B cell (primary cell): ENCODE data around the gene RAC2. TPM values are rescaled to one million over a fixed set of nuclear protein-coding genes. Genes with fewer than 3 reads are reported as not detected.

Experiments
- ATAC-seq: fragments of 200-7000 bp; cut with Tn5 transposase; one replicate; pipeline ENCODE4 v1.10.0; 2021; ENCODE audit warnings: low read depth, mild to moderate bottlenecking, moderate number of reproducible peaks, moderate library complexity
- CTCF ChIA-PET: fragments of 350-600 bp; sonication (Branson Sonifier 250); formaldehyde crosslinking; loops from one replicate; lab custom pipeline; 2021; ENCODE audit warnings: antibody characterized with exemption, inconsistent platforms; lab: Charles Lee
- POLR2A ChIA-PET: fragments of 350-600 bp; sonication (Branson Sonifier 250); formaldehyde crosslinking; loops from one replicate; lab custom pipeline; 2021; ENCODE audit warnings: antibody characterized with exemption; lab: Charles Lee
- DNase-seq: peaks from one replicate; pipeline ENCODE4 v3.0.0; 2013
- H2AFZ ChIP-seq: 2 replicates; pipeline ENCODE4 v1.6.1; 2012; ENCODE audit warnings: mild to moderate bottlenecking, low read depth, low read length; ENCODE audit not compliant: insufficient read depth, poor library complexity, severe bottlenecking
- H3K27ac ChIP-seq, 2 donors: 1 replicate in 1 of 2; 2 replicates in 1 of 2; pipeline ENCODE4 v1.5.1; 2012 to 2013; ENCODE audit warnings: low read length in 2 of 2, mild to moderate bottlenecking in 2 of 2, moderate library complexity in 1 of 2
- H3K27me3 ChIP-seq, 4 experiments: fragments of 200-600 bp in 1 of 4; sonication (generic) in 1 of 4; replicated peaks in 1 of 4; 1 replicate in 2 of 4; 2 replicates in 2 of 4; pipeline versions ENCODE4 v1.6.1 to v1.7.0; 2013 to 2016; ENCODE audit warnings: low read length in 3 of 4, mild to moderate bottlenecking in 2 of 4, mixed read lengths in 1 of 4, moderate library complexity in 1 of 4; ENCODE audit not compliant: insufficient read depth in 4 of 4, control insufficient read depth in 3 of 4; ENCODE audit errors: control extremely low read depth in 1 of 4
- H3K36me3 ChIP-seq, 2 experiments: replicated peaks in 1 of 2; 1 replicate in 1 of 2; 2 replicates in 1 of 2; pipeline versions ENCODE4 v1.6.1 to v1.7.1; 2013; ENCODE audit warnings: low read length in 1 of 2; ENCODE audit not compliant: insufficient read depth in 2 of 2, control insufficient read depth in 1 of 2; ENCODE audit errors: control extremely low read depth in 1 of 2, extremely low read depth in 1 of 2
- H3K4me1 ChIP-seq, 2 donors: fragments of 200-600 bp in 1 of 2; sonication (generic) in 1 of 2; 1 replicate in 1 of 2; 2 replicates in 1 of 2; pipeline versions ENCODE4 v1.5.1 to v1.6.1; 2013 to 2017; ENCODE audit warnings: low read length in 2 of 2; ENCODE audit not compliant: control insufficient read depth in 2 of 2, insufficient read depth in 2 of 2
- H3K4me2 ChIP-seq: replicated peaks from 2 replicates; pipeline ENCODE3; 2012; ENCODE audit warnings: mild to moderate bottlenecking, low read depth, low read length; ENCODE audit not compliant: poor library complexity, severe bottlenecking
- H3K4me3 ChIP-seq, 5 experiments: fragments of 200-600 bp in 1 of 5; sonication (generic) in 1 of 5; 1 replicate in 3 of 5; 2 replicates in 2 of 5; pipeline versions ENCODE4 v1.5.1 to v1.7.0; 2011 to 2016; ENCODE audit warnings: low read length in 4 of 5, mild to moderate bottlenecking in 4 of 5, low read depth in 2 of 5, control low read depth in 1 of 5, moderate library complexity in 1 of 5; ENCODE audit not compliant: insufficient read depth in 1 of 5; ENCODE audit errors: control extremely low read depth in 1 of 5, extremely low read depth in 1 of 5
- H3K79me2 ChIP-seq: fragments of 200-600 bp; sonication (generic); one replicate; pipeline ENCODE4 v1.6.0; 2016; ENCODE audit warnings: low read length; ENCODE audit not compliant: control insufficient read depth, insufficient read depth
- H3K9ac ChIP-seq: fragments of 200-600 bp; sonication (generic); 2 replicates; pipeline ENCODE4 v1.6.1; 2017; ENCODE audit warnings: mild to moderate bottlenecking, low read length, moderate library complexity
- H3K9me3 ChIP-seq, 3 donors: one replicate each; pipeline versions ENCODE4 v1.6.1 to v1.7.1; 2013; ENCODE audit warnings: low read length in 2 of 3; ENCODE audit not compliant: control insufficient read depth in 2 of 3, insufficient read depth in 1 of 3; ENCODE audit errors: control extremely low read depth in 1 of 3
- H4K20me1 ChIP-seq: 2 replicates; pipeline ENCODE4 v1.6.0; 2012; ENCODE audit warnings: mild to moderate bottlenecking, low read length; ENCODE audit not compliant: insufficient read depth, control insufficient read depth, poor library complexity, severe bottlenecking
- H3K27ac Mint-ChIP-seq: one replicate; pipeline ENCODE4 v1.8.0; 2021; ENCODE audit warnings: mixed read lengths
- H3K27me3 Mint-ChIP-seq: one replicate; pipeline ENCODE4 v1.8.0; 2021; ENCODE audit warnings: mixed read lengths
- H3K4me1 Mint-ChIP-seq: one replicate; pipeline ENCODE4 v1.8.0; 2021; ENCODE audit warnings: mixed read lengths
- H3K4me3 Mint-ChIP-seq: one replicate; pipeline ENCODE4 v1.8.0; 2021; ENCODE audit warnings: mixed read lengths
- H3K9me3 Mint-ChIP-seq: one replicate; pipeline ENCODE4 v1.8.0; 2022; ENCODE audit warnings: mixed read lengths; ENCODE audit not compliant: insufficient read depth
- EZH2 ChIP-seq: IDR thresholded peaks from 2 replicates; pipeline ENCODE4 v1.6.1; 2012; ENCODE audit warnings: borderline replicate concordance, low read depth, mild to moderate bottlenecking, moderate library complexity, low read length; ENCODE audit not compliant: insufficient read depth, poor library complexity, severe bottlenecking
- WGBS: methylation state at CpG from one replicate; pipeline ENCODE4 v1.1.5; 2013; ENCODE audit warnings: missing lambda C conversion rate; ENCODE audit not compliant: insufficient coverage; 5-methylcytosine and 5-hydroxymethylcytosine counted together
- intact Hi-C: fragments of 100-400 bp; cut with micrococcal nuclease; formaldehyde crosslinking; loops from one replicate; pipeline ENCODE4 v1.10.0; 2022
- polyA plus RNA-seq: library from polyadenylated mRNA; depleted of rRNA; stranded (reverse); fragments of >200 nt; gene quantifications from 2 replicates; pipeline ENCODE4 v1.2.3, GENCODE V29; 2012
- total RNA-seq, 2 donors: library from RNA; stranded (reverse); fragments of 120-200 nt in 1 of 2; gene quantifications; 1 replicate in 1 of 2; 2 replicates in 1 of 2; pipeline versions ENCODE4 v1.2.3 to v1.2.4, GENCODE V29; 2013 to 2022
- TF ChIP-seq, protein P1 (sequence below): fragments of 200-600 bp; IDR thresholded peaks from one replicate; pipeline ENCODE4 v1.8.0; 2022; ENCODE audit warnings: antibody characterized with exemption, mild to moderate bottlenecking

Gene RAC2
- total and polyA plus RNA-seq, 2 donors (not counting 1 experiment from before 2014, with no cell fraction given), result 273 to 776 TPM

DNA sequence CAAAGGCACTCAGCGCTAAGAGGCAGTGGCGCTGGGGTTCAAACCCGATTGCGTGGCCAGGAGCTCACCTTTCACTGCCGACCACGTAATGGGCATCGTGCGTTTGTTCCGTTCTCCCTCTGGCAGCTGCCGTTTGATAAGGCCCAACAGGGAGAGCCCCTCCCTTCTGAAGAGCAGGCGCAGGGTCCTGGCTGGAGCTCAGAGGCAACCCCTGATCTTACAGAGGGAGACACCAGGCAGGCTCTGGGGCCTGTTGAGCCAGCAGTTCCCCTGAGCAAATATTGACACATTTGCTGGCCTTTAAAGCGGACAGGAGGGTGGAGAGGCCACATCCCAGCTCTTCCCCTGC is 44.3 kb downstream of the RAC2 start:
- Mint-ChIP-seq H3K27ac (peak overlapping the region; percentile 97), H3K27me3 (no peaks in the 10 kb centered on the region), H3K4me1 (peaks cover 26% of the 10 kb centered on the region), H3K4me3 (peak overlapping the region; percentile 93), H3K9me3 (no peaks in the 10 kb centered on the region)
- CTCF ChIA-PET, result interaction anchor here (0.5 to 7.3 kb wide), 29 partner anchors 9 to 409 kb away, joined by 3 to 119 read pairs (median 5); partner anchors contain the start of genes CYTH4, GGA1 and RAC2
- DNase-seq (no peak), ATAC-seq (no peak)
- peak overlapping the region; percentile 48 to 56 for H3K27ac ChIP-seq
- TF ChIP-seq, protein P1, sequence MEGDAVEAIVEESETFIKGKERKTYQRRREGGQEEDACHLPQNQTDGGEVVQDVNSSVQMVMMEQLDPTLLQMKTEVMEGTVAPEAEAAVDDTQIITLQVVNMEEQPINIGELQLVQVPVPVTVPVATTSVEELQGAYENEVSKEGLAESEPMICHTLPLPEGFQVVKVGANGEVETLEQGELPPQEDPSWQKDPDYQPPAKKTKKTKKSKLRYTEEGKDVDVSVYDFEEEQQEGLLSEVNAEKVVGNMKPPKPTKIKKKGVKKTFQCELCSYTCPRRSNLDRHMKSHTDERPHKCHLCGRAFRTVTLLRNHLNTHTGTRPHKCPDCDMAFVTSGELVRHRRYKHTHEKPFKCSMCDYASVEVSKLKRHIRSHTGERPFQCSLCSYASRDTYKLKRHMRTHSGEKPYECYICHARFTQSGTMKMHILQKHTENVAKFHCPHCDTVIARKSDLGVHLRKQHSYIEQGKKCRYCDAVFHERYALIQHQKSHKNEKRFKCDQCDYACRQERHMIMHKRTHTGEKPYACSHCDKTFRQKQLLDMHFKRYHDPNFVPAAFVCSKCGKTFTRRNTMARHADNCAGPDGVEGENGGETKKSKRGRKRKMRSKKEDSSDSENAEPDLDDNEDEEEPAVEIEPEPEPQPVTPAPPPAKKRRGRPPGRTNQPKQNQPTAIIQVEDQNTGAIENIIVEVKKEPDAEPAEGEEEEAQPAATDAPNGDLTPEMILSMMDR, result peak; percentile 64
- TF ChIP-seq EZH2, result no peak
- H4K20me1 ChIP-seq, result no peaks in the 10 kb centered on the region
- intact Hi-C loops, result loop anchor here (1.0 to 5.0 kb wide), 6 partner anchors 19 to 222 kb away; no protein-coding TSS in a partner anchor
- H2AFZ ChIP-seq, result peak overlapping the region; percentile 72
- peak overlapping the region in 4 of 5 experiments; percentile 8 to 45 (median 24) for H3K4me3 ChIP-seq
- H3K36me3 ChIP-seq, result peaks cover 0 to 5% of the 10 kb centered on the region in 2 experiments
- no peaks in the 10 kb centered on the region for H3K9me3 ChIP-seq
- H3K4me1 ChIP-seq, result peaks cover 21 to 28% of the 10 kb centered on the region in 2 donors
- H3K9ac ChIP-seq, result peak overlapping the region; percentile 52
- POLR2A ChIA-PET, result interaction anchor here (0.7 to 4.8 kb wide), 8 partner anchors 19 to 672 kb away, joined by 3 to 45 read pairs (median 10); partner anchors contain the start of genes IFT27 and RAC2
- H3K4me2 ChIP-seq, result peak overlapping the region; percentile 98
- H3K27me3 ChIP-seq, result no peaks in the 10 kb centered on the region
- H3K79me2 ChIP-seq, result peaks cover 16% of the 10 kb centered on the region
- 45% methylated on average over 11 of the region's 12 CpGs for WGBS

DNA sequence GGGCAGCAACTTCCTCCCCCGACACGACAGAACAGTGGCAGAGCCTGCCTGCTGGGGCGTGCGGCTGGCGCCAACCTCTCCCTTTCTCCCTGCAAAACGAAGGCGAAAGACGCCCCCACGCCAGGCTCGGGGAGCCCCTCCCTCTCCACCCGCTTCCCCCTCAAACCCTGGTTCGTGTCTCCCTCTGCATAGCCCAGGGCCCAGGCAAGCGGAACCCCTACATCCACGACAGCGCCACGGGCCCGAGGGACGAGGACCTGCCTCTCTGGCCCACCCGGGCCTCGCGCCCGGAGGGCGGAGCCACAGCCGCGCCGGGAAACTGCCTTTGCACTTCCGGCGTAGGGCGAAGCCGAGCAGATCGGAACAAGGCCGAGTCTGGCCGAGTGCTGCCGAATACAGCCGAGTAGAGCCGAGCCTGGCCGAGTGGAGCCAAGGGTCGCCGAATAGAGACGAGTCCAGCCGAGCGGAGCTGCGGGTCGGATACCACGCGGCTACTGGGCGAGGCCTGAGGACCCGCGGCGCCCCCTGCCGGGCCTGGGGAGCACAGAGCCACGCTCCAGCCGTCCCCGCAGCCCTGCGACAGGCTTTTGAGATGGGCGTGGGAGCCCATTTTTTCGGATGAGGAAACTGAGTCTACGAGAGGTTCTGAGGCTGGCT is 44.8 kb downstream of the RAC2 start:
- intact Hi-C loops, result loop anchor here (1.0 to 5.0 kb wide), 6 partner anchors 19 to 222 kb away; no protein-coding TSS in a partner anchor
- peaks cover 16% of the 10 kb centered on the region for H3K79me2 ChIP-seq
- Mint-ChIP-seq H3K4me3 (peak overlapping the region; percentile 93), H3K27ac (peak overlapping the region; percentile 97), H3K9me3 (no peaks in the 10 kb centered on the region), H3K4me1 (peaks cover 26% of the 10 kb centered on the region), H3K27me3 (no peaks in the 10 kb centered on the region)
- H3K4me1 ChIP-seq, result peaks cover 21 to 28% of the 10 kb centered on the region in 2 donors
- no peaks in the 10 kb centered on the region for H4K20me1 ChIP-seq
- peak overlapping the region; percentile 72 for H3K9ac ChIP-seq
- H3K4me2 ChIP-seq, result peak overlapping the region; percentile 98
- no peaks in the 10 kb centered on the region for H3K27me3 ChIP-seq
- peak overlapping the region; percentile 59 to 89 (median 80) for H3K4me3 ChIP-seq
- CTCF ChIA-PET, result interaction anchor here (0.5 to 7.3 kb wide), 27 partner anchors 10 to 409 kb away, joined by 3 to 119 read pairs (median 5); partner anchors contain the start of genes CYTH4, GGA1 and RAC2
- WGBS, result under 1% methylated on average over 58 of the region's 58 CpGs
- no peaks in the 10 kb centered on the region for H3K9me3 ChIP-seq
- H3K27ac ChIP-seq, result peak overlapping the region; percentile 85 to 90
- TF ChIP-seq EZH2, result no peak
- TF ChIP-seq, protein P1, result peak; percentile 97
- peaks cover 0 to 5% of the 10 kb centered on the region in 2 experiments for H3K36me3 ChIP-seq
- peak; percentile 99 for DNase-seq
- peak overlapping the region; percentile 85 for H2AFZ ChIP-seq
- POLR2A ChIA-PET, result interaction anchor here (0.7 to 4.8 kb wide), 8 partner anchors 20 to 672 kb away, joined by 3 to 45 read pairs (median 10); partner anchors contain the start of genes IFT27 and RAC2
- peak; percentile 96 for ATAC-seq
